Measurements from ENCODE around the gene PEX1. TPM values are rescaled to one million over a fixed set of nuclear protein-coding genes. Genes with fewer than 3 reads are reported as not detected.
A peak's percentile ranks its signal among the peaks of the same experiment; 100 is the strongest.

The PEX1 gene
- total and polyA plus RNA-seq, 2 of the 13 experiments (the other 11 are each of a cell fraction or from before 2014, with no cell fraction given) = 16.6 to 22.4 TPM

DNA sequence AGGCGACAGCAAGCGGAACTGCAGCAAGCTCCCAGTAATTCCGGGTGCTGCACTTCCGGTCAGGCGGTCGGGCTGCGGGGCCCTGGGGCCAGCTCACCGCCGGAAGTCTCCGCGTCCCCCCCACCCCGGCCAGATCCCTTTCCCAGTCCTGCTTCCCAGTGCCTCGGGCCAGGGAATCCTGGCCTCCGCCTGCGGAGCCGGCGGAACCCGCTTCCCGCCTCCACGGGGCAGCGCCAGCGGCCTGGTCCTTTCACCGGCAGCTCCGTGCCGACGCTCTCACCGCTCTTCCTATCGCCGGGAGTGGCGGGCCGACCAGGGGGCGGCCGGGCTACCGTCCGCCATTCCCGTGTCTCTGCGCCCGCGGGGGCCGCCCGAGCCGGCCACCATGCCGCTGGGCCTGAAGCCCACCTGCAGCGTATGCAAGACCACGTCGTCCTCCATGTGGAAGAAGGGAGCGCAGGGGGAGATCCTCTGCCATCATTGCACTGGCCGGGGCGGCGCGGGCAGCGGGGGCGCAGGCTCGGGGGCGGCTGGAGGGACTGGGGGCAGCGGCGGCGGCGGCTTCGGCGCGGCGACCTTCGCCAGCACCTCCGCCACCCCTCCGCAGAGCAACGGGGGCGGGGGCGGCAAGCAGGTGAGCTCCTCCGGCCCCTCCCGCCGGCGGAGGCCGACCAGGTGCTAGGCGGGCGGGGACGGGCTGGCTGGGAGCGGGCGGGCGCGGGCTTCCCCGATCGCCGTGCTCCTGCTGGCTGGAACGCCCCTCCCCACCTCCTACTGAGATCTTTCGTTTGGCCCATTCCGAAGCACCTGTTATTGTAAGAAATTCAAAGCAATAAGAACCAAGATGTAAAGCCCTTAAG is 80.7 kb downstream of the PEX1 start, which contains the start of gene GATAD1 (continued):
- TF ChIP-seq, protein P1, sequence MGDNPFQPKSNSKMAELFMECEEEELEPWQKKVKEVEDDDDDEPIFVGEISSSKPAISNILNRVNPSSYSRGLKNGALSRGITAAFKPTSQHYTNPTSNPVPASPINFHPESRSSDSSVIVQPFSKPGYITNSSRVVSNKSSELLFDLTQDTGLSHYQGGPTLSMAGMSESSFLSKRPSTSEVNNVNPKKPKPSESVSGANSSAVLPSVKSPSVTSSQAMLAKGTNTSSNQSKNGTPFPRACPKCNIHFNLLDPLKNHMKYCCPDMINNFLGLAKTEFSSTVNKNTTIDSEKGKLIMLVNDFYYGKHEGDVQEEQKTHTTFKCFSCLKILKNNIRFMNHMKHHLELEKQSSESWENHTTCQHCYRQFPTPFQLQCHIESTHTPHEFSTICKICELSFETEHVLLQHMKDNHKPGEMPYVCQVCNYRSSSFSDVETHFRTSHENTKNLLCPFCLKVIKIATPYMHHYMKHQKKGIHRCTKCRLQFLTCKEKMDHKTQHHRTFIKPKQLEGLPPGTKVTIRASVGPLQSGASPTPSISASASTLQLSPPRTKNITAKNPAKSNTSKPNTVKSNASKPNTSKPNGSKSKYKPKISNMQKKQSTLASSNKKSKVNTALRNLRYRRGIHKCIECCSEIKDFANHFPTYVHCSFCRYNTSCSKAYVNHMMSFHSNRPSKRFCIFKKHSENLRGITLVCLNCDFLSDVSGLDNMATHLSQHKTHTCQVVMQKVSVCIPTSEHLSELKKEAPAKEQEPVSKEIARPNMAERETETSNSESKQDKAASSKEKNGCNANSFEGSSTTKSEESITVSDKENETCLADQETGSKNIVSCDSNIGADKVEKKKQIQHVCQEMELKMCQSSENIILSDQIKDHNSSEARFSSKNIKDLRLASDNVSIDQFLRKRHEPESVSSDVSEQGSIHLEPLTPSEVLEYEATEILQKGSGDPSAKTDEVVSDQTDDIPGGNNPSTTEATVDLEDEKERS (CRISPR knock-in tag; IDR thresholded peaks at IDR 0.05) = no peak
- TF ChIP-seq, protein P2, sequence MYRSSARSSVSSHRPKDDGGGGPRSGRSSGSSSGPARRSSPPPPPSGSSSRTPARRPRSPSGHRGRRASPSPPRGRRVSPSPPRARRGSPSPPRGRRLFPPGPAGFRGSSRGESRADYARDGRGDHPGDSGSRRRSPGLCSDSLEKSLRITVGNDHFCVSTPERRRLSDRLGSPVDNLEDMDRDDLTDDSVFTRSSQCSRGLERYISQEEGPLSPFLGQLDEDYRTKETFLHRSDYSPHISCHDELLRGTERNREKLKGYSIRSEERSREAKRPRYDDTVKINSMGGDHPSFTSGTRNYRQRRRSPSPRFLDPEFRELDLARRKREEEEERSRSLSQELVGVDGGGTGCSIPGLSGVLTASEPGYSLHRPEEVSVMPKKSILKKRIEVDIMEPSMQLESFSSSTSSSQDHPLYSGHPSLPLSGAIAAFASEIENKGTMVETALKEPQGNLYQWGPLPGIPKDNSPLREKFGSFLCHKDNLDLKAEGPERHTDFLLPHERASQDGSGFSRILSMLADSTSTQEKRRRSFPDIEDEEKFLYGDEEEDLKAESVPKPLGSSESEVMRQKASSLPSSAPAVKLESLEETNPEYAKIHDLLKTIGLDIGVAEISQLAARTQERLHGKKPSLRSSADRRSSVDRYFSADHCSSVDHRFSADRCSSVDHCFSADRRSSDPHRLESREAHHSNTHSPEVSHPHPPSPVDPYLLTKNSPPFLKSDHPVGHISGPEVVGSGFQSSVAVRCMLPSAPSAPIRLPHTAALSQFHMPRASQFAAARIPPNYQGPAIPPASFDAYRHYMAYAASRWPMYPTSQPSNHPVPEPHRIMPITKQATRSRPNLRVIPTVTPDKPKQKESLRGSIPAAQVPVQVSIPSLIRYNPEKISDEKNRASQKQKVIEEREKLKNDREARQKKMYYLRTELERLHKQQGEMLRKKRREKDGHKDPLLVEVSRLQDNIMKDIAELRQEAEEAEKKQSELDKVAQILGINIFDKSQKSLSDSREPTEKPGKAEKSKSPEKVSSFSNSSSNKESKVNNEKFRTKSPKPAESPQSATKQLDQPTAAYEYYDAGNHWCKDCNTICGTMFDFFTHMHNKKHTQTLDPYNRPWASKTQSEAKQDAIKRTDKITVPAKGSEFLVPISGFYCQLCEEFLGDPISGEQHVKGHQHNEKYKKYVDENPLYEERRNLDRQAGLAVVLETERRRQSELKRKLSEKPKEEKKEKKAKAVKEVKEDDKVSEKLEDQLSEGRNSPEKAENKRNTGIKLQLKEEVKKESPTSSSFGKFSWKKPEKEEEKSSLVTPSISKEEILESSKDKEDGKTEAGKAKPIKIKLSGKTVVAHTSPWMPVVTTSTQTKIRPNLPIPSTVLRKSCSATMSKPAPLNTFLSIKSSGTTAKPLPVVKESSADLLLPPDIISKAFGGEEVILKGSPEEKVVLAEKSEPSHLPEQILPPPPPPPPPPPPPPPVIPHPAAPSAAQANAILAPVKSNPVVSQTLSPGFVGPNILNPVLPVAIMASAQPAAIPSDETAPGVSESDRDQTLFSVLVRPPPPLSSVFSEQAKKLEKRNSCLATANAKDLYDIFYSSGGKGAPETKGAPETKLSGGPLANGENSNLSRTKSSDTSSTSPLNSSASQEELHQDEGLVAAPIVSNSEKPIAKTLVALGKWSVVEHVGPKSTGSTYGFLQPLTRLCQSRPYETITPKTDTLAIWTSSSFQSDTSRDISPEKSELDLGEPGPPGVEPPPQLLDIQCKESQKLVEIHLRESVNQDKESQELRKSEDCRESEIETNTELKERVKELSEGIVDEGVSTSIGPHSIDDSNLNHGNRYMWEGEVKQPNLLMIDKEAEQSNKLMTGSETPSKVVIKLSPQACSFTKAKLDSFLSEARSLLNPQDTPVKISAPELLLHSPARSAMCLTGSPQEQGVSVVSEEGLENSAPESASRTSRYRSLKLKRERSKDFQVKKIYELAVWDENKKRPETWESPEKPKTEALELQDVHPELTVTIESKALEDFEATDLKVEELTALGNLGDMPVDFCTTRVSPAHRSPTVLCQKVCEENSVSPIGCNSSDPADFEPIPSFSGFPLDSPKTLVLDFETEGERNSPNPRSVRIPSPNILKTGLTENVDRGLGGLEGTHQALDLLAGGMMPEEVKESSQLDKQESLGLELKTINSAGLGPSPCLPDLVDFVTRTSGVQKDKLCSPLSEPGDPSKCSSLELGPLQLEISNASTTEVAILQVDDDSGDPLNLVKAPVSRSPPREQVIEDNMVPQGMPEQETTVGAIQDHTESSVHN (CRISPR knock-in tag; IDR thresholded peaks at IDR 0.05) = no peak
- TF ChIP-seq SKI (IDR thresholded peaks at IDR 0.05; ENCODE audit: partially characterized antibody) (peak; percentile 10), ZNF180 (CRISPR knock-in tag; IDR thresholded peaks at IDR 0.05; ENCODE audit: borderline replicate concordance, low read depth) (peak; percentile 45; the same call in 1 of the 2 replicates), TBL1XR1 (IDR thresholded peaks at IDR 0.05; ENCODE audit: borderline replicate concordance, low read length, partially characterized antibody) (no peak), DNMT1 (CRISPR knock-in tag; IDR thresholded peaks at IDR 0.05) (no peak), NR2C2 (CRISPR knock-in tag; IDR thresholded peaks at IDR 0.05; ENCODE audit: borderline replicate concordance) (peak; percentile 77; the same call in 1 of the 2 replicates)
- TF ChIP-seq, protein P3, sequence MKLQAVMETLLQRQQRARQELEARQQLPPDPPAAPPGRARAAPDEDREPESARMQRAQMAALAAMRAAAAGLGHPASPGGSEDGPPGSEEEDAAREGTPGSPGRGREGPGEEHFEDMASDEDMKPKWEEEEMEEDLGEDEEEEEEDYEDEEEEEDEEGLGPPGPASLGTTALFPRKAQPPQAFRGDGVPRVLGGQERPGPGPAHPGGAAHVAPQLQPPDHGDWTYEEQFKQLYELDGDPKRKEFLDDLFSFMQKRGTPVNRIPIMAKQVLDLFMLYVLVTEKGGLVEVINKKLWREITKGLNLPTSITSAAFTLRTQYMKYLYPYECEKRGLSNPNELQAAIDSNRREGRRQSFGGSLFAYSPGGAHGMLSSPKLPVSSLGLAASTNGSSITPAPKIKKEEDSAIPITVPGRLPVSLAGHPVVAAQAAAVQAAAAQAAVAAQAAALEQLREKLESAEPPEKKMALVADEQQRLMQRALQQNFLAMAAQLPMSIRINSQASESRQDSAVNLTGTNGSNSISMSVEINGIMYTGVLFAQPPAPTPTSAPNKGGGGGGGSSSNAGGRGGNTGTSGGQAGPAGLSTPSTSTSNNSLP (IDR thresholded peaks at IDR 0.05; ENCODE audit: low read depth, low read length) = peak; percentile 68; the same call in 1 of the 2 replicates
- TF ChIP-seq, protein P4, sequence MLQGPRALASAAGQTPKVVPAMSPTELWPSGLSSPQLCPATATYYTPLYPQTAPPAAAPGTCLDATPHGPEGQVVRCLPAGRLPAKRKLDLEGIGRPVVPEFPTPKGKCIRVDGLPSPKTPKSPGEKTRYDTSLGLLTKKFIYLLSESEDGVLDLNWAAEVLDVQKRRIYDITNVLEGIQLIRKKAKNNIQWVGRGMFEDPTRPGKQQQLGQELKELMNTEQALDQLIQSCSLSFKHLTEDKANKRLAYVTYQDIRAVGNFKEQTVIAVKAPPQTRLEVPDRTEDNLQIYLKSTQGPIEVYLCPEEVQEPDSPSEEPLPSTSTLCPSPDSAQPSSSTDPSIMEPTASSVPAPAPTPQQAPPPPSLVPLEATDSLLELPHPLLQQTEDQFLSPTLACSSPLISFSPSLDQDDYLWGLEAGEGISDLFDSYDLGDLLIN (CRISPR knock-in tag; IDR thresholded peaks at IDR 0.05; ENCODE audit: borderline replicate concordance) = no peak
